ENCODE results near the gene AGBL5. TPM values are rescaled to one million over a fixed set of nuclear protein-coding genes. Genes with fewer than 3 reads are reported as not detected.

Gene AGBL5
- total RNA-seq, 4 donors from 2014 or later = 12.1 to 14.4 (median 14.3) TPM

GRCh38 chr2:27024188-27024587 lies 27.3 kb upstream of the AGBL5 start:
- Histone ChIP-seq H3K4me1 (peaks cover 0 to 31% (median 23%) of the 10 kb centered on the region in 4 donors), H3K27ac (no peak overlapping the region), H3K27me3 (no peaks in the 10 kb centered on the region), H3K4me3 (no peak overlapping the region), H3K9me3 (no peaks in the 10 kb centered on the region), H3K36me3 (peaks cover 0 to 69% (median 0%) of the 10 kb centered on the region in 3 donors)
- DNase-seq (ENCODE audit: low spot score in 2 of 2) = no peak
- no peak for TF ChIP-seq CTCF (IDR thresholded peaks at IDR 0.05)
- TF ChIP-seq POLR2A (IDR thresholded peaks at IDR 0.05) = no peak
- TF ChIP-seq EP300 (IDR thresholded peaks at IDR 0.05) = no peak
- 66 to 72% methylated on average over 18 of the region's 18 CpGs for WGBS, 2 donors

DNA sequence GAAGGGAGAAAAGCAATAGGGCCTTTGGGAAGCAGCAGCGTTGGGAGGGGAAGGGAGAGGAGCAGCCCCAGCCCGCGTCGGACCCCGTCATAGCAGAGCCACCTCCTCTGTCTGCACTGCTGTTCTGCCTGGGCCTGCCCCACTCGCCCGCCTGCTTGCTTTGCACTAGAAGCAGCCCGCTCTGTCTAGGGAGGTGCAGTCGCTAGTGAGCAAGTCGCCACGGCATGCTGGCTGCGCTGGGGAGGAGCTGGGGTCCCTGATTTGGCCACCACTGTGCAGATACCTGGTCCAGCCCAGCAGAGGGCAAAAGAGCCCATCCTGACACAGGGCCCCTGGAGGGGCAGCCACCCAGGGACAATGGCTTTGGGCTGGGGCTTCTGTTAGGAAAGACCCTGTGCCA lies 26.7 kb upstream of the AGBL5 start:
- H3K27ac ChIP-seq = no peak overlapping the region
- H3K4me1 ChIP-seq = peaks cover 0 to 25% (median 19%) of the 10 kb centered on the region in 4 donors
- no peak for DNase-seq (ENCODE audit: low spot score in 2 of 2)
- TF ChIP-seq POLR2A (IDR thresholded peaks at IDR 0.05) (no peak), EP300 (IDR thresholded peaks at IDR 0.05) (no peak), CTCF (IDR thresholded peaks at IDR 0.05) (no peak)
- no peaks in the 10 kb centered on the region for H3K9me3 ChIP-seq
- no peak overlapping the region for H3K4me3 ChIP-seq
- no peaks in the 10 kb centered on the region for H3K27me3 ChIP-seq
- 82 to 90% methylated on average over 12 of the region's 12 CpGs for WGBS, 2 donors
- H3K36me3 ChIP-seq = peaks cover 0 to 74% (median 0%) of the 10 kb centered on the region in 3 donors

- TF ChIP-seq EP300 (IDR thresholded peaks at IDR 0.05) (no peak), CTCF (IDR thresholded peaks at IDR 0.05) (no peak), POLR2A (IDR thresholded peaks at IDR 0.05) (no peak)
- H3K4me1 ChIP-seq = peaks cover 0 to 20% (median 15%) of the 10 kb centered on the region in 4 donors
Observed at GRCh38 chr2:27025281-27025800, 26.1 kb upstream of the AGBL5 start.

GRCh38 chr2:27025861-27026851 lies 25.3 kb upstream of the AGBL5 start:
- Histone ChIP-seq H3K9me3 (no peaks in the 10 kb centered on the region), H3K4me1 (peaks cover 0 to 19% (median 7%) of the 10 kb centered on the region in 4 donors), H3K27me3 (no peaks in the 10 kb centered on the region), H3K36me3 (peaks cover 0 to 74% (median 0%) of the 10 kb centered on the region in 3 donors), H3K27ac (no peak overlapping the region), H3K4me3 (no peak overlapping the region)
- TF ChIP-seq CTCF (IDR thresholded peaks at IDR 0.05) = no peak
- no peak for TF ChIP-seq POLR2A (IDR thresholded peaks at IDR 0.05)
- TF ChIP-seq EP300 (IDR thresholded peaks at IDR 0.05) = no peak
- WGBS, 2 donors = 89 to 91% methylated on average over 24 of the region's 24 CpGs
- DNase-seq (ENCODE audit: low spot score in 2 of 2) = no peak

More at GRCh38 chr2:27025281-27025800, 26.1 kb upstream of the AGBL5 start:
- H3K9me3 ChIP-seq = no peaks in the 10 kb centered on the region
- peaks cover 0 to 74% (median 0%) of the 10 kb centered on the region in 3 donors for H3K36me3 ChIP-seq
- WGBS, 2 donors = 90 to 91% methylated on average over 13 of the region's 13 CpGs
- H3K27me3 ChIP-seq = no peaks in the 10 kb centered on the region
- no peak for DNase-seq (ENCODE audit: low spot score in 2 of 2)
- H3K27ac ChIP-seq = no peak overlapping the region
- no peak overlapping the region for H3K4me3 ChIP-seq

GRCh38 chr2:27027211-27027651 lies 24.2 kb upstream of the AGBL5 start:
- peaks cover 0 to 72% (median 0%) of the 10 kb centered on the region in 3 donors for H3K36me3 ChIP-seq
- no peaks in the 10 kb centered on the region for H3K27me3 ChIP-seq
- H3K4me1 ChIP-seq = peaks cover 0 to 18% (median 1%) of the 10 kb centered on the region in 4 donors
- TF ChIP-seq EP300 (IDR thresholded peaks at IDR 0.05) (no peak), CTCF (IDR thresholded peaks at IDR 0.05) (no peak), POLR2A (IDR thresholded peaks at IDR 0.05) (no peak)
- 88 to 89% methylated on average over 10 of the region's 10 CpGs for WGBS, 2 donors
- H3K9me3 ChIP-seq = no peaks in the 10 kb centered on the region
- no peak for DNase-seq (ENCODE audit: low spot score in 2 of 2)
- H3K4me3 ChIP-seq = no peak overlapping the region
- no peak overlapping the region for H3K27ac ChIP-seq
